SW480 (cell line): ENCODE results near the gene VPS18.

Experiments
- DNase-seq: peaks from one replicate; pipeline ENCODE4 v3.0.0-alpha.2; 2016; ENCODE audit warnings: low spot score

Gene VPS18

GRCh38 chr15:40937762-40938535, 43.7 kb downstream of the VPS18 start:
- DNase-seq = peak; percentile 77

GRCh38 chr15:40938536-40938870, 44.3 kb downstream of the VPS18 start:
- no peak for DNase-seq

- no peak for DNase-seq
These were observed 46.1 kb downstream of the VPS18 start for GRCh38 chr15:40940296-40940801.

GRCh38 chr15:40941068-40941527, 46.8 kb downstream of the VPS18 start:
- DNase-seq = no peak

GRCh38 chr15:40941528-40942336, 47.5 kb downstream of the VPS18 start:
- DNase-seq = peak; percentile 80

- no peak for DNase-seq
These were observed 48.1 kb downstream of the VPS18 start for GRCh38 chr15:40942337-40942854.

- DNase-seq = no peak
These were observed 48.6 kb downstream of the VPS18 start for GRCh38 chr15:40942878-40943277.

GRCh38 chr15:40943764-40944365, 49.6 kb downstream of the VPS18 start:
- DNase-seq = no peak

GRCh38 chr15:40944510-40945296, 50.5 kb downstream of the VPS18 start:
- no peak for DNase-seq

GRCh38 chr15:40948706-40949473, 54.6 kb downstream of the VPS18 start:
- DNase-seq = no peak

- DNase-seq = no peak
These were observed 55.5 kb downstream of the VPS18 start for GRCh38 chr15:40949756-40950207.

GRCh38 chr15:40951764-40952163, 57.5 kb downstream of the VPS18 start:
- DNase-seq = no peak

GRCh38 chr15:40952301-40952900, 58.2 kb downstream of the VPS18 start:
- DNase-seq = no peak

- peak; percentile 96 for DNase-seq
These were observed 58.9 kb downstream of the VPS18 start, which contains the start of gene CHAC1 for GRCh38 chr15:40952901-40953712. CHAC1 (plus strand) TSS chr15:40953471; CDS start chr15:40953584, 113 bp downstream.
